ENCODE measurements around the gene EAF1. TPM values are rescaled to one million over a fixed set of nuclear protein-coding genes. Genes with fewer than 3 reads are reported as not detected.

EAF1 gene
- total RNA-seq, 1 donor from 2014 or later, result 43.9 TPM

- no peak for TF ChIP-seq CTCF (IDR thresholded peaks at IDR 0.05; ENCODE audit: partially characterized antibody, unreplicated experiment)
Measured at GRCh38 chr3:15443826-15444524, 16.6 kb downstream of the EAF1 start.

GRCh38 chr3:15449489-15450224 lies 22.3 kb downstream of the EAF1 start:
- H3K9me3 Mint-ChIP-seq (ENCODE audit: unreplicated experiment), result no peaks in the 10 kb centered on the region
- no peaks in the 10 kb centered on the region for H3K4me1 Mint-ChIP-seq (ENCODE audit: low read depth, unreplicated experiment)
- H3K36me3 Mint-ChIP-seq (ENCODE audit: unreplicated experiment), result peaks cover 6% of the 10 kb centered on the region
- no peak for TF ChIP-seq CTCF (IDR thresholded peaks at IDR 0.05; ENCODE audit: partially characterized antibody, unreplicated experiment)
- no peak overlapping the region for H3K27ac Mint-ChIP-seq (ENCODE audit: unreplicated experiment)
- H3K4me3 Mint-ChIP-seq (ENCODE audit: unreplicated experiment), result no peak overlapping the region
- H3K27me3 Mint-ChIP-seq (ENCODE audit: unreplicated experiment), result peaks cover 1% of the 10 kb centered on the region
- DNase-seq, result no peak

More at GRCh38 chr3:15443826-15444524, 16.6 kb downstream of the EAF1 start:
- Mint-ChIP-seq H3K27me3 (ENCODE audit: unreplicated experiment) (no peaks in the 10 kb centered on the region), H3K9me3 (ENCODE audit: unreplicated experiment) (no peaks in the 10 kb centered on the region), H3K27ac (ENCODE audit: unreplicated experiment) (no peak overlapping the region), H3K4me3 (ENCODE audit: unreplicated experiment) (no peak overlapping the region), H3K4me1 (ENCODE audit: low read depth, unreplicated experiment) (no peaks in the 10 kb centered on the region), H3K36me3 (ENCODE audit: unreplicated experiment) (no peaks in the 10 kb centered on the region)
- DNase-seq, result no peak

GRCh38 chr3:15450438-15451215 lies 23.2 kb downstream of the EAF1 start:
- H3K4me1 Mint-ChIP-seq (ENCODE audit: low read depth, unreplicated experiment), result no peaks in the 10 kb centered on the region
- DNase-seq, result no peak
- no peaks in the 10 kb centered on the region for H3K9me3 Mint-ChIP-seq (ENCODE audit: unreplicated experiment)
- H3K27me3 Mint-ChIP-seq (ENCODE audit: unreplicated experiment), result peaks cover 1% of the 10 kb centered on the region
- no peak overlapping the region for H3K27ac Mint-ChIP-seq (ENCODE audit: unreplicated experiment)
- peaks cover 6% of the 10 kb centered on the region for H3K36me3 Mint-ChIP-seq (ENCODE audit: unreplicated experiment)
- no peak overlapping the region for H3K4me3 Mint-ChIP-seq (ENCODE audit: unreplicated experiment)
- TF ChIP-seq CTCF (IDR thresholded peaks at IDR 0.05; ENCODE audit: partially characterized antibody, unreplicated experiment), result no peak

GRCh38 chr3:15451216-15452113 lies 24.1 kb downstream of the EAF1 start:
- Mint-ChIP-seq H3K4me1 (ENCODE audit: low read depth, unreplicated experiment) (no peaks in the 10 kb centered on the region), H3K27me3 (ENCODE audit: unreplicated experiment) (peaks cover 1% of the 10 kb centered on the region), H3K4me3 (ENCODE audit: unreplicated experiment) (no peak overlapping the region), H3K9me3 (ENCODE audit: unreplicated experiment) (no peaks in the 10 kb centered on the region), H3K27ac (ENCODE audit: unreplicated experiment) (no peak overlapping the region), H3K36me3 (ENCODE audit: unreplicated experiment) (peaks cover 6% of the 10 kb centered on the region)
- no peak for DNase-seq
- no peak for TF ChIP-seq CTCF (IDR thresholded peaks at IDR 0.05; ENCODE audit: partially characterized antibody, unreplicated experiment)

Data from glutamatergic neuron (in vitro differentiated cells).